ENCODE data around the gene RALGPS2.
"Not testable (repeated sequence)": the region's sequence is repeated elsewhere in the genome, so short reads cannot be mapped to it uniquely, and the experiment has no call there.

Gene RALGPS2

GRCh38 chr1:178752891-178753290 lies 27.8 kb downstream of the RALGPS2 start:
- no peaks in the 10 kb centered on the region for H3K4me1 ChIP-seq (ENCODE audit: control insufficient read depth in 1 of 2, insufficient read depth in 1 of 2, low read depth in 1 of 2, low read length in 1 of 2)
- no peak overlapping the region for H3K27ac ChIP-seq
- no peak overlapping the region for H3K4me3 ChIP-seq (ENCODE audit: low read depth in 1 of 2, low read length in 1 of 2)
- no peak for TF ChIP-seq CTCF (IDR thresholded peaks at IDR 0.05)
- H3K36me3 ChIP-seq, result peaks cover 4% of the 10 kb centered on the region
- no peaks in the 10 kb centered on the region for H3K9me3 ChIP-seq
- no peaks in the 10 kb centered on the region for H3K27me3 ChIP-seq

- not testable (repeated sequence) for H3K27ac ChIP-seq; H3K4me3 ChIP-seq (ENCODE audit: low read depth in 1 of 2, low read length in 1 of 2); H3K4me1 ChIP-seq (ENCODE audit: control insufficient read depth in 1 of 2, insufficient read depth in 1 of 2, low read depth in 1 of 2, low read length in 1 of 2); H3K27me3 ChIP-seq; H3K36me3 ChIP-seq; H3K9me3 ChIP-seq
These were observed 29.7 kb downstream of the RALGPS2 start for GRCh38 chr1:178754655-178755256.

GRCh38 chr1:178768423-178768822 lies 43.4 kb downstream of the RALGPS2 start:
- Histone ChIP-seq H3K4me3 (ENCODE audit: low read depth in 1 of 2, low read length in 1 of 2) (no peak overlapping the region), H3K4me1 (ENCODE audit: control insufficient read depth in 1 of 2, insufficient read depth in 1 of 2, low read depth in 1 of 2, low read length in 1 of 2) (no peaks in the 10 kb centered on the region), H3K9me3 (peaks cover 15% of the 10 kb centered on the region), H3K27ac (no peak overlapping the region), H3K36me3 (no peaks in the 10 kb centered on the region), H3K27me3 (no peaks in the 10 kb centered on the region)
- peak; percentile 62 for TF ChIP-seq CTCF (IDR thresholded peaks at IDR 0.05)

GRCh38 chr1:178772952-178773351 lies 47.9 kb downstream of the RALGPS2 start:
- no peaks in the 10 kb centered on the region for H3K4me1 ChIP-seq (ENCODE audit: control insufficient read depth in 1 of 2, insufficient read depth in 1 of 2, low read depth in 1 of 2, low read length in 1 of 2)
- no peak overlapping the region for H3K27ac ChIP-seq
- no peaks in the 10 kb centered on the region for H3K36me3 ChIP-seq
- no peaks in the 10 kb centered on the region for H3K27me3 ChIP-seq
- no peak overlapping the region for H3K4me3 ChIP-seq (ENCODE audit: low read depth in 1 of 2, low read length in 1 of 2)
- no peak for TF ChIP-seq CTCF (IDR thresholded peaks at IDR 0.05)
- H3K9me3 ChIP-seq, result no peaks in the 10 kb centered on the region

GRCh38 chr1:178774263-178774662 lies 49.2 kb downstream of the RALGPS2 start:
- no peak overlapping the region for H3K27ac ChIP-seq
- H3K4me3 ChIP-seq (ENCODE audit: low read depth in 1 of 2, low read length in 1 of 2), result no peak overlapping the region
- H3K27me3 ChIP-seq, result no peaks in the 10 kb centered on the region
- no peak for TF ChIP-seq CTCF (IDR thresholded peaks at IDR 0.05)
- H3K9me3 ChIP-seq, result no peaks in the 10 kb centered on the region
- H3K4me1 ChIP-seq (ENCODE audit: control insufficient read depth in 1 of 2, insufficient read depth in 1 of 2, low read depth in 1 of 2, low read length in 1 of 2), result no peaks in the 10 kb centered on the region
- no peaks in the 10 kb centered on the region for H3K36me3 ChIP-seq

GRCh38 chr1:178776553-178776952 lies 51.5 kb downstream of the RALGPS2 start:
- Histone ChIP-seq H3K4me1 (ENCODE audit: control insufficient read depth in 1 of 2, insufficient read depth in 1 of 2, low read depth in 1 of 2, low read length in 1 of 2) (no peaks in the 10 kb centered on the region), H3K9me3 (no peaks in the 10 kb centered on the region), H3K36me3 (peaks cover 6% of the 10 kb centered on the region), H3K4me3 (ENCODE audit: low read depth in 1 of 2, low read length in 1 of 2) (no peak overlapping the region), H3K27ac (no peak overlapping the region), H3K27me3 (no peaks in the 10 kb centered on the region)
- TF ChIP-seq CTCF (IDR thresholded peaks at IDR 0.05), result no peak

Measured in neutrophil (primary cell).